Right ventricle myocardium inferior (tissue), 1 donor: Measurements from ENCODE around the gene ATP6V1A. TPM values are rescaled to one million over a fixed set of nuclear protein-coding genes. Genes with fewer than 3 reads are reported as not detected.
"Not testable (repeated sequence)": the region's sequence is repeated elsewhere in the genome, so short reads cannot be mapped to it uniquely, and the experiment has no call there.

Experiments used
- ATAC-seq: fragments of 200-7000 bp; cut with Tn5 transposase; one replicate; pipeline ENCODE4 v1.9.1; 2020; ENCODE audit warnings: mild to moderate bottlenecking, moderate library complexity
- DNase-seq: peaks from one replicate; pipeline ENCODE4 v3.0.0; 2021; ENCODE audit errors: missing footprints
- intact Hi-C: fragments of 100-400 bp; cut with DNase I; formaldehyde crosslinking; loops from one replicate; pipeline ENCODE4 v1.11.0; 2022
- total RNA-seq: library from RNA; stranded (reverse); fragmentation: NEBNext Ultra II Directional; extraction: Animal tissue kit (Norgen Biotek cat#: 25700); gene quantifications from one replicate; pipeline ENCODE4 v1.2.1, GENCODE V29; 2021
- donor health status: DM: no; HTN: yes; CAD: no; lungs with severe emphysema.

Gene ATP6V1A
- total RNA-seq, 1 donor from 2014 or later, result 23.9 TPM

DNA sequence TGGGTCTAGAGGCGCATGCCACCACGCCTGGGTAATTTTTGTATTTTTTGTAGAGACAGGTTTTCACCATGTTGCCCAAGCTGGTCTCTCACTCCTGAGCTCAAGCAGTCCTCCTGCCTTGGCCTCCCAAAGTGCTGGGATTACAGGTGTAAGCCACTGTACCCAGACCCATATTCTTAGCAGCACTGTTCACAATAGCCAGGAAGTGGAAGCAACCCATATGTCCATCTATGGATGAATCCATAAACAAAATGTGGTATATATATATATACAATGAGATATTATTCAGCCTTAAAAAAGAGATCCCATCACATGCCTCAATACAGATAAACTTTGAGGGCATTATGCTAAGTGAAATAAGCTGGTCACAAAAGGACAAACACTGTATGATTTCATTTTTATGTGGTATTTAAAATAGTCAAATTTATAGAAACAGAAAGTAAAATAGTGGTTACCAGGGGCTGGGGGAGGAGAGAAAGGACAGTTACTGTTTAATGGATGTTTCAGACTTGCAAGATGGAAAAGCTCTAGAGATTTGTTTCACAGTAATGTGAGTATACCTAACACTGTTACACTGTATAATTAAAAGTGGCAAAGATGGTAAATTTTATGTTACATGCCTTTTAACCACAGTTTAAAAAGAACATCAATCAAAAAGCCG lies 56.1 kb downstream of the ATP6V1A start:
- intact Hi-C loops, result no loop called here
- DNase-seq (no peak), ATAC-seq (no peak)

DNA sequence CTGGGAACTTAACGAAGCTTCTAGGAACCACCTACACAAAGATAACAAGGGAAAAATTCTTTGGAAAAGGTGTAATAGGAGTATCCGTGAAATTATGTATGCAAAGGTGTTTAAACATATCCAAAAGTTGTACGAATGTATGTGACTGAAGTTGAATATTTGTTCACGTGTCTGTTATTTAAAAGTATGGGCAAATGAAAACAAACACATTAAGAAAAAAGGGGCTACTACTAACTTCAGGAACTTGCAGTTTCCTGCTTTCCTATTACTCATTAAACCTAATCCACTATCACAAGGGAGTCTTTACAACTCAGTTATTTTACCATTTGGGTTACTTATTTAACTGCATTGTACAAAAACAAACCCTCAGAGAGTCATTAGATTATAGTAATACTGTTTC lies 57.8 kb downstream of the ATP6V1A start:
- DNase-seq, result no peak
- ATAC-seq, result no peak
- intact Hi-C loops, result no loop called here

DNA sequence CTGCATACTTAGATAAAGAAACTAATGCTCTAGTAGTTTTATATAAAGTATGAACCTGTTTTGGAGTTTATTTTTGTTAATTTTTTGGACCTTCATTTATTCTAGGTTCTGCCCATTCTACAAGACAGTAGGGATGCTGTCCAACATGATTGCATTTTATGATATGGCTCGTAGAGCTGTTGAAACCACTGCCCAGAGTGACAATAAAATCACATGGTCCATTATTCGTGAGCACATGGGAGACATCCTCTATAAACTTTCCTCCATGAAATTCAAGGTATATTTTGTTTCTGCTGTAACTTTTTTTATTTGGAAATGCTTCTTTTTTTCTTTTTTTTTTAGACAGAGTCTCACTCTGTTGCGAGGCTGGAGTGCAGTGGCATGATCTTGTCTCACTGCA lies 58.4 kb downstream of the ATP6V1A start:
- ATAC-seq, result no peak
- no peak for DNase-seq
- intact Hi-C loops, result no loop called here

DNA sequence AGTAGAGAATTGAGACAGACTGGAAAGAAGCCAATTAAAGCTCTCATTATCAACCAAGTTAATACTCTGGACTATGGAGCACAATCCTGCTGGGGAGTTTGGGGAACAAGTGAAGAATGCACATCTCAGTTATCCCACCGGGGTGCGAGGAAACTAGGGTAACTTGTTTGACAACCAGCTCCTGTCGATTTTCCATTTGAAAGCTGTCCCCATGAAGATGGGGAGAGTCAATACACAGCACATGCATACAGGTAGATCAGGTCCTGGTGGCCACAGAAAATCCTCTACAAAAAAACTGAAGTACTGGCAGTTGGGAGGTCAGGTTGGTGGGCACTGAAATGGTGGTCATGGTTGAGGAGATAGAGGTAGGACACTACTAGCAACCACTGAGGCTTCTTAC lies 66.0 kb downstream of the ATP6V1A start:
- DNase-seq (no peak), ATAC-seq (no peak)
- intact Hi-C loops, result no loop called here

DNA sequence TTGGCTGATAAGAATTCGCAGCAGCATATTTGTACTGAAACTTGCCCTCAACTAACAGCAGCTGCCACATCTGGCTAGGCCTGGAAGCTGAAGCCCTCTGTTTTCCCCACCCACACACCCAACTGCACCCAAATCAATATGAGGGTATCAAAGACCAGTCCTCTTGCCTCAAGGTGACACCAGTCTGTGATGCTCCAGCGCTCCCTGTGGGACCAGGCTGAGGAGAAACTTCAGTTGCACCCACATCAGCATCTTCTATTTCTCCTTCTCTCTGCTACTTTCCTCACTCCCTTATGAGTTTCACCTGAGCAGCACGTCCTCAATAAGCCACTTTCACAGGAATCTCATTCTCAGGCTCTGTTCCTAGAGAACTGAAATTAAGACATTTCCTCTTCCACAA lies 73.0 kb downstream of the ATP6V1A start:
- intact Hi-C loops, result no loop called here
- ATAC-seq, result no peak
- no peak for DNase-seq

DNA sequence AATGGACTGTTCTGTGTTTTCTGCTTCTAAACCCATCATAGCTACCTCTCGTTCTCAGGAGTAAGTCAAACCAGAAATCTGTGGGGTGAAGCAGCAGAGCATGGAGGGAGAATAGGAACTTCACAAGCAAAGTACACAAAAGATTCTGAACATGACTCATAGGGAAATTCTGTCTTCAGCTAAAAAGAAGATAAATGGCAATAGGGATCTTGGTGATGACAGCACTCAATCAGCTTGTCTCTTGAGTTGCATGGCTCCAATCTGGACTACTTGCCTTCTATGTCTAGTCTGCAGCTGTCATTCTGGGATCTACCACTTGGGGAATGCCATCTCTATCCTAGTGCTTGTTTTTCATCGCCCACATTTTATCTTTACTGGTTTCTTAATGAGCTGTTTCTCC lies 78.3 kb downstream of the ATP6V1A start:
- intact Hi-C loops, result no loop called here
- no peak for ATAC-seq
- DNase-seq, result no peak

DNA sequence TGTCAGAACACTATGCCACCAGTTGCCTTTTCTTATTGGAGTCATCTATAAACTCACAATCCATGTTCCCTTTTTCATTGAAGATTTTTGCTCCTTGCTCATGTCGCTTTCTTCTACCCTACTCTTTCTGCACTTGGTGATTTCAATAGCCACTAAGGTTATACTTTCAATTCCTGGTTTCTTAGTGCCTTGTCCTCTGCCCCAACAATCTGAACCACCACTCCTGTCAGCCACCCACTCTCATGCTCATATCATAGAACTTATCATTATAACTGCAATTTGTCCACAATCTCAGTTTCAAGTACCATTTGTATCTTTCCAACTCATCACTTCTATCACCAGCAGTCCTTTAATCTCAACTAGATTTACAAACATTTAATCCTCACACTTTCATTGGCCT lies 81.8 kb downstream of the ATP6V1A start:
- intact Hi-C loops, result no loop called here
- no peak for ATAC-seq

DNA sequence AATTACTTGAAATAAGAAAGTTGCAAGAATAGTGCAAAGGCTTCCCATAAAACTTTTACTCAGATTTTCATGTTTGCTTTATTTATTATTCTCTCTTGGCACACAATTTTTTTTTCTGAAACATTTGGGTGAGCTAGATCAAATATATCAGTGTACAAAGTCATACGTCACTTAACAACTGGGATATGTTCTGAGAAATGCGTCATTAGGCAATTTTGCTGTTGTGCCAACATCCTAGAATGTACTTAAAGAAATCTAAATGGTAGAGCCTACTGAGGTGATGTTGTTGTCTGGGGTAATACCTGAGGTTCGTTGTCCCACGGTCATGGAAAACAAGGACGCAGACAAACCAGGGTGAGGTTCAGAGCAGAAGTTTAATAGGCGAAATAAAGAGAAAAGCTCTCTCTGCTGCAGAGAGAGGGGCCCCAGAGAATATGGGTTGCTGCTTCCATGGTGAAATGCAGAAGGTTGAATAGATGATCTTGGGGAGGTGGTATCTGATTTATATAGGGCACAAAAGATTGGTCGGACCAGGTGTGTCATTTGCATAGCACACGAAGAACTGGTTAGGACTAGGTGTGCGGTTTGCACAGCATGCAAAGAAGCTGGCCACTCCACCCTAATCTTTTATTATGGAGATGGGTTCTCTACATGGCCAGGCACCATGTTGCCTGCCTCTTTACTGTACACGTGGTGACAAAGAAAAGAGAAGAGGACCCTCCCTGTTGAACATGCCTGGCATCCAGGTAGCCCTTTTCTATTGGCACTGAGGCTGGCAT lies 82.9 kb downstream of the ATP6V1A start:
- DNase-seq (no peak), ATAC-seq (no peak)
- intact Hi-C loops, result no loop called here

More for the DNA sequence above, 81.8 kb downstream of the ATP6V1A start:
- DNase-seq, result no peak

DNA sequence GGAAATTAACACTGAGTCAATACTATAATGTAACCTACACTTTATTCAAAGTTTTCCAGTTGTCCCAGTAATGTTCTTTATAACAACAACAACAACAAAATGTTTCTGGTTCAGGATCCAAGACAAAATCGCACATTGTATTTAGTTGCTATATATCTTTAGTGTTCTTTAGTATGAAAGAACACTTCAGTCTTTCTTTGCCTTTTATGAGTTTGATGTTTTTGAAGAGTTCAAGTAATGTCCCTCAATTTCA lies 84.2 kb downstream of the ATP6V1A start:
- intact Hi-C loops, result no loop called here
- DNase-seq, result no peak

DNA sequence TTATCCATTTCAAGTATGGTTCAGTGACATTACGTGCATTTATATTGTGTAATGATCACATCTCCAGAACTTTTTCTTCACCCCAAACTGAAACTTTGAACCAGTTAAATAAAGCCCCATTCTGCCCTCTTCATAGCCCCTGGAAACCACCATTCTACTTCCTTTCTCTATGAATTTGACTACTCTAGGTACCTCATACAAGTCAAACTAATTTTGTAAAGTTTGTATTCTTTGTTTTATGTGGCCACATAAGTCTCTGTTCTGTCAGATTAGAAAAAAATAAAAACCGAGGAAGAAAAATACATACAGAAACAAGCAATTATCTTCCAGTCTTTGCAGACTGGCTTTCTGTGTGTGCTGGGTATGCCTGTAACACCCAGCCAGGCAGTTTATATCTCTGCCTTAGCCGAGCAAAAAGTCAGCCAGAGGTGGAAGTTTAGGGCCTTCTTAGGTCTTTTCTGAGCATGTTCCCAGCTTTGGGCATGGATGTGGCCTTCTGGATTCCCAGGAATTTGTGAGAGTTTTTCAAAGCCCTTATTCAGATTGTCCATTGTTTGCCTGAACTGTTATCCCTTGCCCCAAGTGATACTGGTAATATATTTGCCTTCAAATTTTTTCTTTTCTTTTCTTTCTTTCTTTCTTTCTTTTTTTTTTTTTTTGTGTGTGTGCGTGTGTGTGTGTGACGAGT lies 85.8 kb downstream of the ATP6V1A start:
- intact Hi-C loops, result no loop called here
- DNase-seq (no peak), ATAC-seq (no peak)

More for the DNA sequence above, 84.2 kb downstream of the ATP6V1A start:
- no peak for ATAC-seq

DNA sequence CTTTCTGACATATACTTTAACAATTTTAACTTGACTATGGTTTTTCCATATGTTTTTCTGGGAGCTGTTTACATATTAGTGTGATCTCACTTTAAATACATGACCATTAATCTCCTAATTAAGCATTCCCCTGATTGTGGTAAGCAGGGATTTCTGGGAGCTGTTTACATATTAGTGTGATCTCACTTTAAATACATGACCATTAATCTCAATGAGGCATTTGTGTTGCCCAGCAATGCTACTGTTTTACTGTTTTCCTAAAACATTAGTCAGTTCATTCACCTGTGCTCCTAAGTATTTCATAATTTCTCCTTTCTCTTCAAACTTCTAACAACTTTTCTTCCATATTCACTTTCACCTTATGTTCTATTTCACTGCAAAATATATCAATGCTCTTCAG lies 88.1 kb downstream of the ATP6V1A start:
- ATAC-seq (no peak), DNase-seq (no peak)
- intact Hi-C loops, result loop anchor here (5.0 kb wide), 1 partner anchor 77 kb away; no protein-coding TSS in a partner anchor

DNA sequence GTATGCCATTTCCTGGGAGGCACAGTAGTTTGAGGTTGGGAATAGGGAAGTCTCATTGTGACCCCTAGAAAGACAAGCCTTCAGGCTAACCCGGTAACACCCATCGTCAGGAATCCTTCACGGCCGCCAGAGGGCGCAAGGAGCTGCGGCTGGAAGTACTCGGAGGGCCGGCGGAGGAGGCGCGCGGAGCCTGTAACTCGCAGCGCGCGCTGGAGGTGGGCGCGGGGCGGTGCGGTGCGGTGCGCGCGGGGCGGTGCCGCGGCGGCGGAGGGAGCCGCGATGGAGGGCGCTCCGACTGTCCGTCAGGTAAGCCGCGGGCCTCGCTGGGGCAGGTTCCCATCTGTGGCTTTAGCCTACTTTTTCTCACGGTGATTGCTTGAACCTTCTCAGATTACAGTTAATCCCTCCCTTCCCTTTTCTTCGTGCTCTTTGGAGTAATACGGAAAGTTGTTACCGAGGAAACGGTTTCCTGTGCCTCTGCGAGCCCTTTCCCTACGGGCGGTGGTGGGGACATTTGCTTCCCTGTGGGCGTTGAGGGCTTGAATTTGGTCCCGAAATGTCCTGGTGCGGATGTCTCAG lies 91.9 kb downstream of the ATP6V1A start, which contains the start of gene GRAMD1C:
TSS of gene GRAMD1C (plus strand) at position 158 of the 579 bp plus-strand sequence. CDS start at position 280, 122 bp downstream.
- ATAC-seq (peak; percentile 96), DNase-seq (peak; percentile 94)
- intact Hi-C loops, result loop anchor here (2.0 to 5.0 kb wide), 2 partner anchors 74 to 102 kb away; no protein-coding TSS in a partner anchor

DNA sequence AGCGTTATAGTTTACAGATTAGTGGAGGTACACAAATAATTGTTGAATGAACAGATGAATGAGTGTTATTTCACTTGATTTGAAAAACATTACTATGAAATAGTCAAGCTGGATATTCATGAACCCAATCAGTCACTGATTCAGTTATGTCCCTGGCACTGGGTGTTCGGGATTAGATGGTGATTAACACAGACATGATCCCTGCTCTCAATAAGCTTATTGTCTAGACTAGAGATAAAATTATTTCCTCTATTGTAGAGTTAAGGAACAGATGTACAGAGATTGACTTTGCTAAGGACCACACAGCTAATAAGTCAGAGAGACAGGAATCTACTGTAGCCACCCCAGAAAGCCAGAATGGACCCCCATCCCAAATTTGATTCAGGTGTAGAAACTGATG lies 92.7 kb downstream of the ATP6V1A start:
- DNase-seq, result no peak
- intact Hi-C loops, result loop anchor here (2.0 to 5.0 kb wide), 2 partner anchors 73 to 103 kb away; no protein-coding TSS in a partner anchor
- ATAC-seq, result no peak

DNA sequence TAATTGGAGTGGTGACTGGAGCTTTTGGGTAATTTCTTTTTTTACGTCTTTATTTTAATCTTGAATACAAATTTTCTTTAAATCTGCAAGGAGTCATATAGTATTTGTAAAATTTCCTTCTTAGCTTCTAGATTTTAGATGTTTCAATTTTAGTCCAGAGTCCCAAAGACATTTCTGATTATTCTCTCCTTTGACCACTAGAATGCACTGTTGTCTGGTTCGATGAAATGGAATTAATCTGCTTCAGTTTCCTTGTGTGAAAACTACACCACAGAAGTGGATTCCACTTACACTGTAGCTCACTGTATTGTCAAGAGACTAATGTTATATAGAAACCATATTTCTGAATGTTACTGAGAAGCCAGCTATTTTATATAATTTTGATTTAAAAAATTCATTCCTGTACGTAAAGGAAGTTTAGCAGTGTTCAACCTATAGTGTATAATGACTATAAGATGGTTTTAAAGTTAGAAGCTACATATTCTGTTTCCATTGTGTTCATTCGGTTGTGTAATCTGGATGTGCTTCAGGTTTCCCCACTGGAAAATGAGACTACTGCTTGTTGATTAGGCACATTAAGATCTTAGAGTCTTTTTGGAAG lies 97.9 kb downstream of the ATP6V1A start:
- intact Hi-C loops, result loop anchor here (10.0 kb wide), 2 partner anchors 210 to 310 kb away; partner anchors contain the start of genes CCDC191 and QTRT2
- DNase-seq (no peak), ATAC-seq (no peak)

DNA sequence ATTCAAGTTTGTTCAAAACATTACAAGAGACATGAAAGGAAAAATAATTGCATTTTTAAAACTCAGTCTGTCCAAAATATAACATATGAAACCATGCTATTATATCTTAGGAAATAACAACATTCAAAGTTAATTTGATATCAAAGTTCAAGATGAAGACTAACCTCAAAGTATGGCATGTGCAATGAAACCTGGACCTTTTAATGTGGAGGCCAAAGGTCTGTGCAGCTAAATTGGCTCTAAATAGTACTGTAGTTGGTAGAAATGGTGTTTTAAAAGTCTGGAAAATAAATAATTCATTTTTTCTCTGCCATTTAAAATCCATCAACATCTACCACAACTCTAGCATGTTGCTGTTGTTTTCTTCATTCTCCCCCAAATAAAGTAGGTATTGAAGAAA lies 100.4 kb downstream of the ATP6V1A start:
- intact Hi-C loops, result loop anchor here (10.0 kb wide), 2 partner anchors 208 to 308 kb away; partner anchors contain the start of genes CCDC191 and QTRT2
- no peak for DNase-seq
- no peak for ATAC-seq

DNA sequence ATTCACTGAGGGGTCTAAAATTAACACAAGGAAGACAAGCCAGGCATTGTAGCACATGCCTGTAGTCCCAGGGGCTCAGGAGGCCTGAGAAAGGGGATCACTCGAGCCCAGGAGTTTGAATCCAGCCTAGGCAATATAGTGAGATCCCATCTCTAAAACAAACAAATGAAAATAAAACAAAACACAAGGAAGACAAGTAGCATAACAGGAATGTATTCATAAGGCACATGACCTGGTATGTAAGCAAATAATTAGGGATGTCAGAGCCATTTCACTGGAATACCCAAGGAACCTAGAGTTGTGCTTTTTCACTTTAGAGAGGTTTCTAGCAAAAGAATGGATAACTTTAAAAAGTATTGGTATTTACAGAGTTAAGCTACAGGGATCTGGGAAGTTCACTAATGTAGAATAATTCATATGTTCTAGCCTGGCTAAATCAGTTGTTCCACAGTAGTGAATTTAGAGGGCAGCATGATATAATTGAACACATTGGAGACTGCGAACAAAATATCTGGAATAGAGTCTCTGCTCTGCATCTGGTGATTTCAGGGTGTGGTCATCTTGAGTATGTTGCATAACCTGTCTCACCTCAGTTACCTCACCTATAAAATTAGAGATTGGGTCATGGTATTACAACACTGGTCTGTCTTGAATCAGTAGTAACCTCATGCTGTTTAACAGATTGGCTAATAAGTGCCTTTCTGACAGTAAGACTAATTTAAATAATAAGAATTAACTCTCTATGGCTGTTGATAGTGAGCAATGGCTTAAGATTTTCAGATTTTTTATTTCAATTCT lies 101.0 kb downstream of the ATP6V1A start:
- intact Hi-C loops, result loop anchor here (10.0 kb wide), 2 partner anchors 207 to 307 kb away; partner anchors contain the start of genes CCDC191 and QTRT2
- no peak for ATAC-seq

DNA sequence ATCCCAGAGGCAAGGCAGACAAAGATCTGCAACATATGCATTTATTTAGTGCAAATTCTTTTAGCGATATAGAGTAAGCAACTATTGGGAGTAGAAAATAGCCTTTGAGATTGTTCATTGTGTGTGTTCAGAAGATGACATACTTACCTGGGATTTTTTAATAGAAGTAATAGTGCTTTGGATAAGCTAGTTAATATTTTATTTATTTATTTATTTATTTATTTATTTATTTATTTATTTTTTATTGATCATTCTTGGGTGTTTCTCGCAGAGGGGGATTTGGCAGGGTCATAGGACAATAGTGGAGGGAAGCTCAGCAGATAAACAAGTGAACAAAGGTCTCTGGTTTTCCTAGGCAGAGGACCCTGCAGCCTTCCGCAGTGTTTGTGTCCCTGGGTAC lies 102.2 kb downstream of the ATP6V1A start:
- intact Hi-C loops, result loop anchor here (10.0 kb wide), 2 partner anchors 206 to 306 kb away; partner anchors contain the start of genes CCDC191 and QTRT2
- not testable (repeated sequence) for ATAC-seq, DNase-seq

More for the DNA sequence above, 101.0 kb downstream of the ATP6V1A start:
- no peak for DNase-seq

DNA sequence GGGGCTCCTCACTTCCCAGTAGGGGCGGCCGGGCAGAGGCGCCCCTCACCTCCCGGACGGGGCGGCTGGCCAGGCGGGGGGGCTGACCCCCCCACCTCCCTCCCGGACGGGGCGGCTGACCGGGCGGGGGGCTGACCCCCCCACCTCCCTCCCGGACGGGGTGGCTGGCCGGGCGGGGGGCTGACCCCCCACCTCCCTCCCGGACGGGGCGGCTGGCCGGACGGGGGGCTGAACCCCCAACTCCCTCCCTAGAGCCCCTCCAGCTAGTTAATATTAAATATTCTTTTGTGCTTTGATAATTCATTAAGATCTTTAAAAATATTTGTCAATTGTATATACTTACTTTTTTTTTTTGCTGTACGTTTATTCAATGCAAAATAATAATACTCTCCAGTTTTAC lies 103.0 kb downstream of the ATP6V1A start:
- DNase-seq, ATAC-seq: not testable (repeated sequence)
- intact Hi-C loops, result loop anchor here (10.0 kb wide), 2 partner anchors 205 to 305 kb away; partner anchors contain the start of genes CCDC191 and QTRT2
